RPMI8226 (cell line): ENCODE data around the gene DAPK3.
"Not testable (repeated sequence)": the region's sequence is repeated elsewhere in the genome, so short reads cannot be mapped to it uniquely, and the experiment has no call there.

Experiments
- DNase-seq: peaks from one replicate; pipeline ENCODE4 v3.0.0-alpha.2; 2015

The DAPK3 gene

DNA sequence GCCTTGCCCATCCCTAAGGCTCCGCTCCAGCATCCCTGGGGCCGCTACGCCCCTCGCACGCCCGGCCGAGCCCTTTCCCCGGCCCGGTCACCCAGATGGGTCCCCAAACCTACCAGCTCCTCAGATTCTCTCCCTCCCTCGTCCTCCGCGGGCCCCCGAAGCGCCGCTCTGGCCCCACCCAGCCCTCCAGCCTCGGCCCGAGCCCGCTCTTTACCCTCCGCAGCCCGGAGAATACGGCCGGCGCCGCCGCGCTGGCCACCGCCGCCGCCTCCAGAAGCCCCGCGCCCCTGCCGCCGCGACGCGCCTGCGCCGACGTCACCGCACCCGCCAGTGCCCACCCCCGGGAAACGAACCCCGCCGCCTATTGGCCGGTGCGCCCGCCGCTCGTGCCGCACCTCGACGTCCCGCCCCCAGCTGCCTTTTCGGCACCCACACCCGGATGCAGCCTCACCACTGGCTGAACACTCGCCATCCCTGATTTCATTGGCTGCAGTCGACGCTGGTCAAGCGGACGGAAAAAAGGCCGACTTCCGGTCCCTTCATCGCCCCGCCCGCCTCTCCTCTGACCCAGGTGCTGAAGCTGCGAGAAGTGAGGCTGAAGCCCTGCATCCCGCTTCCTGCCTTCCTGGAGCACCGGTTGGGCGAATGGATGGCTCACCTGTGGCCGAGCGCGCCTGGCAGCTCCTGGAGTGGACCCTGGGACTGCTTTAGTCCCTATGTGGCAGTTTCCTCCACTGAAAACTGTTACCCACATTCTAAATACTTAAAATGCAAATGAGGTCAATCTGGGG is at the start of gene DAPK3:
Gene DAPK3, minus strand, starts transcription at position 292 of the 791 bp plus-strand sequence. CDS start 1,364 bp downstream, outside the sequence.
- DNase-seq, result peak; percentile 98

DNA sequence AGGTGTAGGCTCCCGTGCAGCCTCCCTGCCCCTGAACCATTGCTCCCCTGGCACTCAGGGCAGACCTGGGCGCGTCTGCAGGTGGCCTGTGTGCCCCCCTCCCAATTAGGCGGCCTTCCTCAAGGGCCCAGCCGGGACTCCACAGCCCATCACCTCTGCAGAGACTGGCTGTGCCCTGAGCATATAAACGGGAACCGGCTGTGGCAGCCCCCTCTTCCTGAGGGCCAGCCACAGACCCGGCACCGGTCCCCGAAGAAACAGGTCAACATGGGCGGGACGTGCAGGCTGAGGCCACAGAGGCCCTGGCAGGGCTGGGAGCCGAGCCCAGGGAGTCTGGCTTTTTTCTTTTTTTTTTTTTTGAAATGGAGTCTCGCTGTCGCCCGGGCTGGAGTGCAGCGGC is 48.7 kb upstream of the DAPK3 start:
- no peak for DNase-seq

DNA sequence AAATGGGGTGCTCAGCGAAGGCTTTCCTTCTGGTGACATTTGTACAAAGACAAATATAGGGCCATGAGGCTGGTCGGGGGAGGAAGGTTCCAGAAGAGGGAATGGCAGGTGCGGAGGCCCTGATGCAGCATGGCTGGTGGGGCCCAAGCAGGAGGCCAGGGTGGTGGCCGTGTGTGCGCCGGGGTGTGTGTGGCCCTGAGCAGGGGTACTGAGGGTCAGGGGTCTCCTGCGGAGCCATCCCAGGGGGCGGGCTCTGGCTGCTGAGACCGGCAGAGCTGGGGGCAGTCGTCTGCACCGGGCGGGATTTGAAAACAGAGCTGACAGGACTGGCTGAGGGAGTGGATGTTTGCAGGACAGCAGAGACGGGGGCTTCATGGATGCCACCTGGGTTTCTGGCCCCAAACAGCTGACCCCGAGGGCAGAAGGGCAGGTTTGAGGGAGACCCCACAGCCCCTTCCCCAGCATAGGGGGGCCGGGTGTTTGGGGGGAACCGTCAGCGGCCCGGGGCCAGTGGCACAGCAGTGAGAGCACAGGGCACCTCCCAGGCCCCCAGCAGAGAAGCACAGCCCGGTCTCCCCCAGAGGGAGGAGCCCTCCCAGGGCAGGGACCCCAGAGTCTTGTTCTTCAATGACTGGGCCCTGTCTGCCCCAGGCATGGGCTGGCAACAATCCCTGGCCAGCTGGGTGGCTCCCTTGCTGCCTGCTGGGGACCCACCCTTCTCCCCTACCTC is 48.0 kb upstream of the DAPK3 start:
- DNase-seq, result no peak

DNA sequence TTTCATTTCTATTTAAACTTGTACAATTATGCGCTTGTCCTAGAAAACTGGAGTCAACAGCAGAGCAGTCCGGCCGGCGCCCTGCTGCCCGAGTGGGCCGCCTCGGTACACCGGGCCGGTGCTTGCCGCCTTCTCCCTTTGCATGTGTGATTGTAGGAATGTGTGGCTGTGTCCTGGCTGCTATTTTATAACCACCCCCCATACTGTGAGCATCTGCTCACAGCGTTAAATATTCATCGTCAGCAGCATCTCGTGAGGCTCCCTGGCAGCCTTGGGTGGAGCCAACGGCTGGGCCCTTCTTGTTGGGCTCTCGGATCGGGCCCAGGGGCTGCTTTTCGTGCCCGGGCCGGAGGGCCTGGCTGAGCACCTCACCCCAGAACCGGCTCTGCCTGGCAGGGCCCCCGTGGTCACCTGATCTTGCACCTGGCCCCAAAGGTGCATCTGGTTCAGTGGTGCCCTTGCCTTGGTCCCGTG is 47.3 kb upstream of the DAPK3 start:
- DNase-seq, result no peak

DNA sequence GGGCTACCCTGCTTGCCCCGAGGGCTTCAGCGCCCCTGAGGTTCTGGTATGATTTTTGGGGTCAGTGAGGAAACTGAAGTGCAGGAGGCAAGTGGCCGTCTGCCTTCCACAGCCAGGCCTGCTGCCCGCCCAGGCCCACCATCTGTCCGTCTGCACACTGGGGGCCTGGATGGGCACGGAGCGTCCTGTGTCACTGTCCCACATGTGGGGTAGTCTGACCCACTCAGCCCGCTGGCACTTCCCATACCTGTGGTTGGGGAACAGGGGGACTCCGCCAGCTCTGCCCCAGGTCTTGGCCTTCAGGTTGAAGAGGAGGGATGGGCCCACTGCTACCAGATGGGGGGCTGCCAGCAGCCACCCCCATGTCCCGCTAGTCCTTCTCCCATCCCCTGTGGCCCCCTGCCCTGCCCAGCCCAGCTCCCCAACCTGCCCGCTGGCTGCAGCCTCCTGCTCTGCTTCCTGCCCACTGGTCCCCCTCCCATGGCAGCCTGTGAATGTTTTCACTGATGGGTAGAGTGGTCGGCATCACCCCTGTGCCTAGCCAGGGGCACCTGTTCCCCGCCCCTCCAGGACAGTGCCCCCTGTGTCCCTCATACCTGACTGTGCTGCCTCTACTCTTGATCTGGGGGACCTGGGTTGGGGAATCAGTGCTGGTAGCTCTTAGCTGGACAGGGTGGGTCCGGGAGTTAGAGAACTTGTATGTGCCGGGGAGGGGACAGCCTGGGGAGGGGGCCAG is 46.2 kb upstream of the DAPK3 start:
- no peak for DNase-seq

DNA sequence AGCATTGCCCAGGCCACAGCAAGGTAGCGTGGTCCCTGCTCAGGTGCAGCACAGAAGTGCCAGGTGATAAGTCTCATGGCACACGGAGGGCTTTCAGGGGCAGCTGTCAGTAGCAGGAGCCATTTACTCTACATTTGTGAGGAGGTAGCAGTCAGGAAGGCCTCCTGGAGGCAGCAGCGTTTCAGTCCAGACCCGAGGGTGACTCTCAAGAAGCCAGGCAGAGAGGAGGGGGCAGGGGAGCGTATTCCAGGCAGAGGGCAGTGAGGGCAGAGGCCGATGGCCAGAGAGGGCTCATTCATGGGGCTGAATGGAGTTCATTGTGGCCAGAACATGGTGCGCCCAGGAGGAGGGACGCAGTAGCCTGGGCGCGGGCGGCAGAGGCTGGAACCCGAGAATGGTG is 45.6 kb upstream of the DAPK3 start:
- no peak for DNase-seq

DNA sequence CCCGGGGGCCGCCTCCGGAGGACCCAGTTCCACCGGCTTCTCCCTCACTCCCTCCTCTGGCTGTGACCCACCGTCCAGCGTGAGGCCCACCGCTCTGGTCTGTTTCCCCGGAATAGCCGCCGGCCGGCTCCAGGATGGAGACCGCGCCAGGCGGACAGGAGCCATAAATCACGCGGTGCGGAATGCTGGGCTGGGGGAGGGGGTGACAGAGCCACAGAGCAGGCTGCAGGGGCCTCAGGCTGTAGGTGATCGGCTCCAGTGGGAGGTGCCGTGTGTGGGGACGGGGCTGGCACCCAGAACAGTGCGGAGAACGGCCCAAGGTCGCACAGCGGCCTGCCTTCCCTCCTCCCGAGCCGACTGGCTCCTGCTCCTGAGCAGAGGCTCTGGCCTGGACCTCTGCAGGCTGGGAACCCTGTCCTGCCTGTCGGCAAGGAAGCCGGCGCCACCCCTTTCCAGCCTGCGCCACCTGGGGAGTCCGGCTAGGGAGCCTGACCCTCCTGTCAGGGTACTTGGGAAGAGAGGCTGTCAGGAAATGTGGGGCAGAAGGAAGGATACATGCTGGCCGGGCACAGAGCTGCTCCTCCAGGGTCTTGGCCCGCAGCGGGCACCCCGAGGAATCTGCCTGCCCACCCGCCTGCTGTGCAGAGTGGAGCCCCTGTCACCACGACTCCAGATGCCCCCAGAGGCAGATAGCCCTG is 45.0 kb upstream of the DAPK3 start:
- DNase-seq, result no peak

DNA sequence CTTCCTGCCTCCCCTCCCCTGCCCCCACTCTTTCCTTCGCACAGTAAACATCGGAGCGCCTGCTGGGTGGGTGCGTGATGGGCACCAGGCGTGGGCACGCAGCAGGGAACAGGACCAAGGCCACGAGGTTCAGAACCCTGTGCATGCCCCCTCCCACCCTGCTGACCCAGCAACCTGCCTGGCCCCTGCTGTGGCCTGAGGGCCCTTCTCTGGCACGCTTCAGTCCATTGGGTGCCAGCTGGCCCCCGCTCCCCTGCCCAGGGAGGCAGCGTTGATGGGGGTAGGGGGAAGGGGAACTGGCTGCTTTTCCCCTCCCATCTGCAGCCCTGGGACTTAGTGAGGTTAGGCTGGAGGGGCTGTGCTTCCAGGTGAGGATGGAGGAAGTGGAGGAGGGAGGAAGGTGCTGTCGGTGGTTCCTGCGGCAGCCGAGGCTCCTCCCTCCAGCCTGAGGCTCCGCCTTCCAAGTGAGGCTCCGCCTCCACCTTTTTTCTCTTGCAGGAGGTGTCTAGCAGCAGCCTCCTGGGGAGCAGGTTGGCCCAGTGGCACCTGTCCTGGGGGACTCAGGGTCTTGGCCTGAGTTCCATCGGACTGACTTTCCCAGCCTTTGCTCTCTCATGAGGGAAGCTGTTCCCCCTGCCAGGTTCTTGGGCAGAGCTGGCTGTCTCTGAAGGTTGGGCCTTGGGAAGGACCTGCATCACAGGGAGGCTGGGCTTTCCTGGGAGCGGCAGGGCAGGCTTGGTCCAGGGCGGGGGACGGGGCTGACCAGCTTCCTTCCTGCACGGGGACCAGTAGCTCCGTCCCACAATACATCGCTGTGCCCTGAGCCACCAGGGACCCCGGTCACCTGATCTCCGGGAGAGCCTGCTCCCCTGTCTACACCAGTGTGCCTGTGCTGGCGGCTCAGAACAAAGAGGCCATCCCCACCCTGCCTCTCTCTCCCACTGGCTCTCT is 43.9 kb upstream of the DAPK3 start:
- DNase-seq, result no peak

DNA sequence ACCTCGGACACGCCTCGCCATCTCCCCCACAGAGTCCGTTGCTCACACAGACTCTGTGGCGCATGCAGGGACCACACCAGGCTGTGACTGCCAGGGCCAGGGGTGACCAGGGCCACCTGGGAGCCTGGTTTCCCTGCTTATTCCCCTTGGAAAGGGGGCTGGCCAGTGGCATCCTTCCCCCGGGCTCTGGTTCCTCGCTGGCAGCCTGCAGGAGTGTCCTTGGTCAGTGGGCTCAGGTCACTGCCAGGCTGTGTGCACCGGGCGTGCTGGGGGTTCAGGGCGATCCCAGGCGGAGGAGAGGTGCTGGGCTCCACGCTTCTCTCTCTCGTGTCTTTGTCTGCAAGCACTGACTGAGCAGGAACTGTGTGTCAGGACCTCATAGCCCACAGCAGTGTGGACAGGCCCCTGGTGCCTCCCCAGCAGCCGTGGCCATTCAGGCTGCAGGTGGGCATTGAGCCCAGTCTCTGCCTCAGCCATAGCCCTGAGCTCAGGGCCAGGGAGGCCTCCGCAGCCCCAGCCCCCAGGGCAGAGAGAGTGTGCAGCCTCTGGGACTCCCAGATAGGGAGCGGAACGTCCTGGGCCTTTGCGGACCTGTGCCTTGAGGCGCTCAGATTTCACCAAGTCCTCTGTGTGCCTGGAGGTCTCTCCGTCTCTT is 43.1 kb upstream of the DAPK3 start:
- DNase-seq, result no peak

DNA sequence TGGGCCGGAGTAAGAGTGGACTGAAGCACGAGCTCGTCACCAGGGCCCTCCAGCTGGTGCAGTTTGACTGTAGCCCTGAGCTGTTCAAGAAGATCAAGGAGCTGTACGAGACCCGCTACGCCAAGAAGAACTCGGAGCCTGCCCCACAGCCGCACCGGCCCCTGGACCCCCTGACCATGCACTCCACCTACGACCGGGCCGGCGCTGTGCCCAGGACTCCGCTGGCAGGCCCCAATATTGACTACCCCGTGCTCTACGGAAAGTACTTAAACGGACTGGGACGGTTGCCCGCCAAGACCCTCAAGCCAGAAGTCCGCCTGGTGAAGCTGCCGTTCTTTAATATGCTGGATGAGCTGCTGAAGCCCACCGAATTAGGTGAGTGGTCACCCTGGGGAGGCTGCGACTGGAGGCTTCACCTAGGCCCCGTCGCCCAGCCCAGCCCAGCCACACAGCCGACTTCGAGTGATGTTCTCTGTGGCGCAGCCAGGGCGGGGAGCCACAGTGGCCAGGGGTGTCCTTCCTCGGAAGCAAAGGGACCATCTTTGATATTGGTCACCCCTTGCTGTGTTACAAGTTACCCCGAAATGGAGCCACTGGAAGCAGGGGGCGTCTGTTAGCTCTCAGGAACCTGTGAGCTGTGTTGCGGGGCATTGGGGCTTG is 42.2 kb upstream of the DAPK3 start:
- no peak for DNase-seq

DNA sequence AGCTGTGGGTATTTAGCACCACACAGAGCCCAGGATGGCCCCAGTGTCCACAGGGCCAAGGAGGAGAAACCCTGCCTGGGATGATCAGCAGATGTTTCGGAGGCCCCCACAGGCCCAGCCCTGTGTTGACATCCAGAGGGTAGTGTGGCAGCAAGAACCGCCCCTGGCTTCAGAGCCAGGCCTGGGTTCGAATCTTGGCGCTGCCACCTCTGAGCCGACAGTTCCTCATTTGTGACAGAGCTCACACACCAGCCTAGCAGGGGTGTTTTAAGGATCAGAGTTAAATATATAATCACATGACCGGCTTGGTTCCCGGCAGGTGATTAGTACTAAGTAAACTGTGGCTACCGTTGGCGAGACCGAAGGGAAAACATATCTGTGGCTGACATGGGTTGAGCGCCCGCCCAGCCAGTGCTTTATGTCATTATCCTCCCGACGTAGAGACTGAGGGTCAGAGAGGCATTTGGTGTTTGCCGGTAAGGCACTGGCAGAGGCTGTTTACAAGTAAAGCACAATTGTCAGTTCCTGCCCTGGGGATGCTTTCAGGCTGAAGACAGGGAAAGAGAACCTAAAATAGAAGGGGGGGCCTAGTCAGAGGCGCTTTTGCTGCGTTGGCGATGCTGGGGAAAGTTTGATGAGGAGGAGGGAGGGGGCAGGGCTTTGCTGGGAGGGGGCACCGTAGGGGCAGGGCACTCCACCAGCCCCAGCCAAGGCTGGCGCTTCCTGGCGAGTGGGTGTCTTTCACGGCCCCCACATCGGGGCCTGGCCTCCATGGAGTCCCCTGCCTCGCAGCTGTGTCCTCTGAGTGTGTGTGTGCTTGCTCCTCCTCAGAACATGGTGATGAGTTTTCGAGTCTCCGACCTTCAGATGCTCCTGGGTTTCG is 41.4 kb upstream of the DAPK3 start:
- DNase-seq, result no peak

DNA sequence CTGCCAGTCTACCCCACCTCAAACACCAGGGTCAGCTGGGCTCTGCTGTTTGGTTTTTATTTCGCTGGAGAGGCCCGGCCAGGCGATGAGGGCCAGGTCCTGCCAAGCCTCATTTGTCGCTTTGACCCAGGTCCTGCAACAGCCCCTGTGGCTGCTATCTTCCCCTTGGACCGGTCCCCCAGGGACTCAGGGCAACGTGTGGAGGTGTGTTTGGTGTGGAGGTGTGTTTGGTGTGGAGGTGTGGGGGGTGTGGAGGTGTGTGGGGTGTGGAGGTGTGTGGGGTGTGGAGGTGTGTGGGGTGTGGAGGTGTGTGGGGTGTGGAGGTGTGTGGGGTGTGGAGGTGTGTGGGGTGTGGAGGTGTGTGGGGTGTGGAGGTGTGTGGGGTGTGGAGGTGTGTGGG is 40.5 kb upstream of the DAPK3 start:
- DNase-seq, result not testable (repeated sequence)

DNA sequence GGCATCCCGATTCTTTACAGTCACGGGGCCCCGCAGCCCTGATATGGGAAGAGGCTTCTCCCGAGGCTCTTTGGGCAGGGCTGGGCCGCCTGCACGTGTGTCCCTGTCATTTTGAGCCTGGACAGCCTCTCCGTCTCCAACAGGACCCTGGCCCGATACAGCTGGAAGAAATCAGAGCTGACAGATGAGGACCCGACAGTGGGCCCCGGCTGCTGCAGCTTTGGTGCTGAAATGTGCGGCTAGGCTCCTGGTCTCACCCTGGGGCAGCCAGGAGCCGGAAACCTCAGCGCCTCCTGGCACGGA is 39.9 kb upstream of the DAPK3 start:
- DNase-seq, result no peak

DNA sequence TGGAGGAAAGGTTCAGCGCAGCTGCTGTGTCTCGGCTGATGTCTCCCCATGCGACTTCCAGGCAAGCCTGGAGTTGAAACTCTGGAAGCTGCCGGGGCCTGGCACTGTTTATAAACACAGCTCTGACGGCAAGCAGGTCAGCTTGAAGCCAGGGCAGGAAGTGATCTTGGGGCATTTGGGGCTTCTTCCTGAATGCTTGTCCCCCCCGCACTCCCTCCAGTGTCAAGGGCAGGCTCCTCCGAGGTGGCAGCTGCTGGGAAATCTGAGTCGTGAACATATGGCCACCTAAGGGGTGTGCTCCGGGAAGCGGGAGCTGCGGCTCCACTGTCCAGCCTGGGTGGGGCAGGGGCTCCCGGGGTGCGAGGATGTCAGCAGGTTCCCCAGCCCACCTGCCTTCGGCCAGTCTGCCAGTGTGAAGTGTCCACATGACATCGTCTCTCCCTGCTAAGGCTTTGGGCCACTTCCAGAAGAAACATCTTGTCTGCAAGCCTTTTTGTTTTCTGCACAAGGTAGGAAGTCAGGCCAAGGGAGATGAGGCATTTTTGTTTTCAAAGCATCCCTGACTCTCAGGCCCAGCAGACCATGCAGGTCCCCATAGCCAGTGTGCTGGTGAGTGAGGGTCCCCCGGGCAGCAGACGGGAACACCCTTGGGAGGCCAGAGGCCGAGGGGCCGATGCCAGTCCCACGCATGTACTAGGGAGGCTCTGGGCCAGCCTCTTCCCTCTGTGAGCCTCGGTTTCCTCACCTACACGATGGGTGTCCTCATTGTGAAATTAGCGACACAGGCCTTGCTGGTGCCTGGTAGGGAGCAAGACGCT is 39.3 kb upstream of the DAPK3 start:
- no peak for DNase-seq

DNA sequence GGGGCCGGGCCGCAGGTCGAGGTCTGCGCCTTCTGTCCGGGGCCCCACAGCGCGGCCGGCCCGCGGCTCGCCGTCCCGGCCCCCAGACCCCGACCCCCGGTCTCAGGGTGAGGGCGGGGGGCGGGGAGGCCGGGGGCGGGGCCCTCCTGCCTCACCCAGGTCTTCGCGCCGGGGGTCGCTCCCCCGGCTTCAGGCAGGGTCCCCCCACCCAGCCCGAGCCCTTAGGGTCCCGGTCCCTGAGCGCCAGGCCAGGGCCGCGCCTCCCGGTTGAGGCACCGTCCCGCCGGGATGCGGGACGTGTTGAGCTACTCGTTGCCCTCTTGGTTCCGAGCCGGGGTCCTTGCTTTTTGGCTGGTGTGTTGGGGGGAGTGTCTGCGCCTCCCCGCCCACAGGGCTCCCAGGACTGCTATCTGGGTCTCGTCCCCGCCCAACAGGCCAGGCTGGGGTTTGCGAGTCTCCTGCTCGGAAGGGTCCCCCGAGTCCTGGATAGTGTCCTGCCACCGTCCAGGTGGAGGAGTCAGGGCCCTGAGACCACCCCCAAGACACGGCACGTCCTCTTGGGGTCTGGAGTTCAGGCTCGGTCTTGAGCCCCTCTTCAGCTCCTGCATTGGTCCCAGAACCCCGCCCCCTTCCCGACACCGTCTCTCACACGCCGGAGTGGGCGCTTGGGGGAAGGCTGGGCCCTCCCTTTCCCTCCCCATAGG is 37.1 kb upstream of the DAPK3 start:
- DNase-seq, result peak; percentile 7

DNA sequence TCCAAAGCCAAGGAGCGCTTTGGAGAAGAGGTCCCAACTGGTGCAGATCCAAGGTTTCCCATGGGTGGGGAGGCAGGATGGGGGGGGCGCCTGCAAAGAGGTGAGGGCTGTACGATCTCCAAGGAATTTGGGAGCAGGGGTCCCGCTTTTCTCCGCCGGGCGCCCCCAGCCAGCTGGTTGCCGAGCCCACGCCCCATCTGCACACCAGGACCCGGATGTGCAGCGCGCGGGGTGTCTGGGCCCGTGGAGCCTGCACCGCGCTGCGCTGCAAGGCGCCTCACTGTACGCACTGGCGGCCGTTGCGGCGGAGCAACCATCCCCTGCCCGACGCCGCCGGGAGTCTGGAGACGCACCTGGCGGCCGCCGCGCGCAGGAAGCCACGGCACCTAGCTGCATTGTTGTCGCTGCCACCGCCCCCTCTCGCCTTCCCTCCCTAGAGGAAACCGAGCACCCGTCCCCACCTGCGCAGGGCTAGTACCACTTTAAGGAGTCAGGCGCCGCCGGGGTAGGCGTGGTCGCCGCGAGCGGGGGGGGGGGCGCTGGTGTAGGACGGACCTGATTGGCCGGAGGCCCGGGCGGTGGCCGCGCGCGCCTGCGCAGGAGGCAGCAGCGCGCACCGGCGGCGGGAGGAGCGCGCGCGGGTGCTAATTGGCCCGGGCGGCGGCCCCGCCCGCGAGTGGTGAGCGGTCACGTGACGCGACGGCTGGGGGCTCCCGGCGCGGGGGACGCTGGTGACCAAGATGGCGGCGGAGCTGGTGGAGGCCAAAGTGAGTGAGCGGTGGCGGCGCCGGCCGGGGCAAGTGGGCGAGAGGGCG is 36.3 kb upstream of the DAPK3 start, which contains the start of gene PIAS4:
Gene PIAS4, plus strand, starts transcription at position 716 of the 815 bp plus-strand sequence. Its CDS starts 25 bp downstream, at position 741.
- peak; percentile 98 for DNase-seq

DNA sequence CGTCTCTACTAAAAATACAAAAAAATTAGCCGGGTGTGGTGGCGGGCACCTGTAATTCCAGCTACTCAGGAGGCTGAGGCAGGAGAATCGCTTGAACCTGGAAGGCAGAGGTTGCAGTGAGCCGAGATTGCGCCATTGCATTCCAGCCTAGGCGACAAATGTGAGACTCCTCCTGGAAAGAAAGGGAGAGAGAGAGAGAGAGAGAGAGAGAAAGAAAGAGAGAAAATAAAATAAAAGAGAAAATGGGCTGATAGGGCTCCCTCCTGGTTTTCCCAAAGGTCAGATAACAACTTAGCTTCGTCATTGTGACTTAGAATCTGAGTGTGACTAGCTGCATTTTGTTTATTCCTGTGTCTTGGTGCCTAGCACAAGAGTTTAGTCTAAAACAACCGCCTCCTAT is 34.5 kb upstream of the DAPK3 start:
- not testable (repeated sequence) for DNase-seq
